GM18498 (cell line): ENCODE results near the gene PLEKHM3.

Experiments used
- ATAC-seq: cut with Tn5 transposase; IDR thresholded peaks from one replicate; pipeline ENCODE4 v1.9.1; 2021; ENCODE audit warnings: mild to moderate bottlenecking, moderate library complexity; ENCODE audit not compliant: unreplicated experiment

Gene PLEKHM3

GRCh38 chr2:208025037-208025813 is at the start of gene PLEKHM3:
Gene PLEKHM3, minus strand, starts transcription at chr2:208025527. Its CDS starts 23,888 bp downstream, at chr2:208001639.
- peak; percentile 97 for ATAC-seq

DNA sequence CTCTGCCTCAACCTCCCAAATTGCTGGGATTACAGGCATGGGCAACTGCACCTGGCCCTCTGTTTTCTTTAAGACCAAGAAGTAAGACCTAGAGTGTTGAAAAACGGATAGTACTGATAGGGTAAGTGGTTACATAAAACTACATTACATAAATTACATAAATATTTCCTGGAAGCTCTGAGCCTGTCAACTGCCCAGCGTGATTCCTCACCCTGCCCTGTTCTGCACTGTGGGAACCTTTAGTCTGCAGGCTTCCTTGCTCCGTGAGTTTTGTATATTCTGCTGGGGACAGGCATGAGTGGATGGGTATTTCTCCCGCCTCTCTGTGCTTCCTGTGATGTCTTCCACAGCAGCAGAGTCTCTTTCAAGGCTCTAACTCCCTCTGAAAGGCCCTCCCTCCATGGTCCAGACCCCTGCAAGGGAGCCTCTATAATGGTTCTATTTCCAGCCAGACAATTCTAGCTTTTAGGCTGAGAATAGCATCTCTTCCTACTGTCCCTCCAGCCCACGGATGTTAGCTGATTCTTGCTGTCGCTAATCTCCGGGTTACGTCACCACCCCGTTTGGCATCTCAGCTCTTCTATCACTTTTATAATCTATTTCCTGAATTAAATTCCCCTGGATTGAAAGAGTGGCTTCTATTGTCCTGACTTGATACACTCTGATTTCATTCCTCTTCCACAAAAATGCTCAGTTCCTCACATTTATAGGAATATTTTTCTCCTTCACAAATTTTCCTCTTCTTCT is 49.5 kb upstream of the PLEKHM3 start:
- ATAC-seq, result no peak

GRCh38 chr2:208072250-208072892 is 47.0 kb upstream of the PLEKHM3 start:
- no peak for ATAC-seq

DNA sequence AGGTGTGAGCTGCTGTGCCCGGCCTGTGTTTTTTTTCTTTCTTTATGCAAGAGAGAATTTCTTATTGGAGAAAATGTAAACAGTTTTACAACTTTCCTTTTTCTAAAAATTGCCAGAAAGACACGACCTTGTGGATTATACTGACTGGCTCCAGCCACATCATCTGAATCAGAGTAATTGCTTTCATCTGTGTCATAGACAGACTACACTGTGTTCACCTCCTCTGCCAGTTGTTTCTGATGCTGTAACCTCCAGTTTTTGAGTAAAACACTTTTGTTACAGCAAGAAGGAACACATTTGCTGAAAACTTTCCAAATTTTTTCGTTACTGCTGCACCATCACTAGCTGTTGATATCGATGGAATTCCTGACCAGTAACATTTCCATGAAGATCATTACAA is 43.9 kb upstream of the PLEKHM3 start:
- no peak for ATAC-seq

DNA sequence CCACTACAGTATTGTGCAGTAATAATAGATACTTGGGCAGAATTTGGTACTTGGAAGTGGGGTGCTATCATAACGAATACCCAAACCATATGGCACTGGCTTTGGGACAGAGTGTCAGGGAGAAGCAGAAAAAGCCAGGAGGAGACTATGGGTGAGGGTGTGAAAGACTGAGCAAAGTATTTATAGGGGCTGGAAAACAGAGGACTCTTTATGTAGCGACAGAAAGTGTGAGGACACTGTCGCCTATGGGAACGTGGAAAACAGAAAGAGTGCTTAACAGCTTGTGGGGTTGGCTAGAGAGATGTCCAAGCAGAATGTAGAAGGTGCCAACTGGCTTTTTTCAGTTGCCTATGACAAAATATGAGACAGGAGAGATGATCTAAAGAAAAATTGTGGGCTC is 40.7 kb upstream of the PLEKHM3 start:
- ATAC-seq, result no peak

DNA sequence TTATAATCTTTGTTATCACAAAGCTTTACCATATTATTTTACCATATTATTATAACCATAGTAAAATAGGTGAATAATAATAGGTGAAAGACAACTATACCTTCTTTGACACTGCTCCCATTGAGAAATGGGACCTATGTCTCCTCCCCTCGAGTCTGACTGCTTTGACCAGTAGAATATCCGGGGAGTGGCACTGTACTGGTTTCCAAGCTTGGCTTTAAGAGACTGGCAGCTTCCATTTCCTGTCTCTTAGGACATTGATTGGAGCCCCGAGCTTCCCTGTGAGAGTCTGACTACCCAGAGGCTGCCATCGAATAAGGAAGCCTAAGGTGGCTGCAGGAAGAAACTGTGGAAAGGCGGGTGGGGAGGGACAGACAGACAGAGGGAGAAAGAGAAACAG is 40.1 kb upstream of the PLEKHM3 start:
- ATAC-seq, result no peak

GRCh38 chr2:208064220-208064961 is 39.1 kb upstream of the PLEKHM3 start:
- ATAC-seq, result peak; percentile 83

DNA sequence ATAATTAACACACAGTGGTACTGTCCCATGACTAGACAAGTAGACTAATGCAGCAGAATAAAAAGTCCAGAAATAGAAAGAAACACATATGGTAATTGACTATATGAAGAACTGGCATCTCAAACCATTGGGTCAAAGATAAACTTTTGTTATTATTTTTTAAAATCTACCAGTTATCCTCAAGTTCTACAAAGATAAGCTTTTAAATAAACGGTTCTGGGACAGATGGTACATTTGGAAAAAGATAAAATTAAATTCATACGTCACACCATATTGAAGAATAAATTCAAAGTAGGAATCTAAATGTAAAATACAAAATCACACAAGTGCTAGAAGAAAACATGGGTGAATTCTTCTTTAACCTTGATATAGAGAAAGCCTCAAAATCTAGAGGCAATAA is 37.6 kb upstream of the PLEKHM3 start:
- no peak for ATAC-seq

DNA sequence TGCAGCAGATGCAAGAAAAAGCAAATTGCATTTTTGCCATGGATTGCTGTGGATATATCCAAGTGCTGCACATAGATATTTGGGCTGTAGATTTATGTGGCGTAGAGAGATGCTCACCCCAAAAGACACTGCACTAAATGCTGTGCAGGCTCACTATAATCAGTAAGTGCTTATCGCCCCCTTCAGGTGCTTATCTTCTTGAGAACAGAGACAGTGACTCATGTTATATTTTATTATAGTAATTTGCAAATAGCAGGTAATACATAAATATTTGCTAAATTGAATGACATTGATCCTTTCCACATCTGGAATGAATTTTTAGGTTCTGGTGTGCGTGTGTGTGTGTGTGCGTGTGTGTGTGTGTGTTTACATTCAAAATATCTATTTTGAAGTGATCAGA is 36.8 kb upstream of the PLEKHM3 start:
- ATAC-seq, result no peak

DNA sequence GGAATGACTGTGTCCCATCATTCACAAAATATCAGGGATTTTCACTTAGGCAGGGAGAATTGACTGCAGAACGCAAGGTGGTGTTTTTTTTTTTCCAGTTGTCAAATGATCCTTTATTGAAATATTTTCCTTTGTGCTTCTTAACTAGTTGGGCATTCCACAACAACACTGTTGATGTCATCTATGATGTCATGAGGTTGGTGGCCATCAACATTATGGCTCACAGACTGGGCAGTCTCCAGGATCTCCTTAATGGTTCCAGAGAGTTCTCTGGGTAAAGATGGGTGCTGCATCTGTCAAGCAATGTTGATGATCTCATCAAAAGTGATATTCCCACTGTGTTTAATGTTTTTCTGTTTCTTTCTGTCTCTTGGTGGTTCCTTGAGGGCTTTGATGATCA is 31.8 kb upstream of the PLEKHM3 start:
- no peak for ATAC-seq

- ATAC-seq, result no peak
Observed at GRCh38 chr2:208049441-208049840, 24.1 kb upstream of the PLEKHM3 start.

DNA sequence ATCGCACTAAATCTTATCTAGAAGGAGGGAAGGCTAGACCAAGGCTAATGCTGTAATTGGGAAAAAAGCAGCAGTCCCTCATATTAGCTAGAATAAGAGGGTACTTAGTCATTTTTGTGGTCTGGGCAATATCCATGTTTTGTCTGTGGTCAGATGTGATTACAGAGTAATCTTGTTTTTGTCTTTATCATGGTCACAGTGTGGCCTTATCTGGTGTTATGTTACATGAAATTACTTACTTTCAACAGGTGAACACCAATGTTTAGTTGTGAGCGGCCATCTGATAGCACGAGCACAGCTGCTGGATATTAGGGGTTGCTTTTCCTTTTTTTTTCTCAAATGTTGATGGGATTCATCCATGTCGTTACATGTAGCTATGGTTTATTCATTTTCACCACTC is 23.7 kb upstream of the PLEKHM3 start:
- no peak for ATAC-seq

DNA sequence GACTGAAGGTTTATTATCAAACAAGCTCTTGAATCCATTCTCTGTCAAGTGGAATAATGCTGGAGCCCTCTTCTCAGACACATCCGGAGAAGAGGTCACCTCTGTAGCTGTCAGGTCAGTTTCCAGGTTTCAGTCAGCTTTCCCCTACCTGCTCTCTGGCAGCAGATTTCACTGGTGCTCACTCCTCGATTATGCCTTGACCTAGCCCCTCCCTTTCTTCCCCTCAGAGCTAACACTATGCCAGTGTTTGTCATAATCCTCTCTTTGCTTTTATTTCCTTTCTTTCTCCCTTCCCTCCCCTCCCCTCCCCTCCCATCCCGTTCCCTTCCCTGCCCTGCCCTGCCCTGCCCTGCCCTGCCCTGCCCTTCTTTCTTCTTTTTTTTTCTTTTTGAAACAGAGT is 22.5 kb upstream of the PLEKHM3 start:
- ATAC-seq, result no peak

DNA sequence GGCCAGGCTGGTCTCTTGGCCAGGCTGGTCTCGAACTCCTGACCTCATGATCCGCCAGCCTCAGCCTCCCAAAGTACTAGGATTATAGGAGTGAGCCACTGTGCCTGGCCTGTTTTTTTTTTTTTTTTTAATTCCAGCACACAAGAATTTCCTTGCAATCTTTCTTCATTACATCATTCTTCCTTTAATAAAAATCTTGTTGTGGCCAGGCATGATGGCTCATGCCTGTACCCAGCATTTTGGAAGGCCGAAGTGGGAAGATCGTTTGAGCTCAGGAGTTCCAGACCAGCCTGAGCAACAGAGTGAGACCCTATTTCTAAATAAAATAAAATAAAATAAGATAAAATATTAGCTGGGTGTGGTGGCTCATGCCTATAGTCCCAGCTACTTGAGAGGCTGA is 21.4 kb upstream of the PLEKHM3 start:
- ATAC-seq, result no peak

- no peak for ATAC-seq
Observed at GRCh38 chr2:208042450-208042849, 17.1 kb upstream of the PLEKHM3 start.

GRCh38 chr2:208042041-208042440 is 16.7 kb upstream of the PLEKHM3 start:
- no peak for ATAC-seq

DNA sequence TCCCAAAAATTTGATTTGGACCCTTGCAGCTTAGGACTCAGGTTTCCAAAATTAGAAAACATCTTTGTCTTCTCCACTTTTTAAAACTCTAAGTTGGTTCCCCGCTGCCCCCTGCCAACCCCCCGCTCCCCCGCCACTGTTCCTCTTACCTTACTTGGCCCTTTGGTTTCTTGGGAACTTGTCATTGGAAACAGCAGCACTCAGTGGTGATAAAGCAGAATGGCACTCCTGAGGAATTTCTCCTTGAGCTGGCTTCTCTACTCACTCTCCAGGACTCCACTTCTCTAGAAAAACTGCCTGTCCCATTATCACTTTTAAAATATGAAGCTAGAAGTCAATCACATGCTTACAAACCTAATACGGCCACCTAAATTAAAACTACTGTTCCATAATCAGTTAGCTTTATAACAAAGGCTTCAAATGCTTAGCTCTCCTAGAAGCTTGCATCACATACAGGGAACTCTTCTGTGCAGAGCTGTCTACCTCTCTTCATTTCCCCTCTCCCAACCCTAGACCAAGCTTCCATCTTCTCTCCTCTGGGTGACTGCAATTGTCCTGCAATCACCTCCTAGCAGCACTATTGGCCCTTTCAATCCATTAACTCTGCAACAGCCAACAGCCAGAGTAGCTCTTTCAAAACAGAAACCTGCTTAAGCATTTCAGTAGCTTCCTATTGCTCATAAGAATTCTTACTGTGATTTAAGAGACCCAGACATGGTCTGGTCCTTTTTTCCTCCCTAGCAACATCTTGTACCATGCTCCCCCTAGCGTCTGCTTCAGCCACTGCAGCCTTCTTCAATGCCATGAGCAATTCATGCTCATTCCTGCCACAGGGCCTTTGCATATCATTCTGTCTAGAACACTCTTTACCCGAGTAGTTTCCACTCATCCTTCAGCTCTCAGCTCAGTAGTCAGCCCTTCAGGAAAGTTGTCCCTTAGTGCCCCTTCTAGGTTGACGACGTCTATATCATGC is 15.2 kb upstream of the PLEKHM3 start:
- peak; percentile 83 for ATAC-seq

GRCh38 chr2:208039376-208040110 is 14.2 kb upstream of the PLEKHM3 start:
- ATAC-seq, result no peak
